ENCODE results near the gene KHDC4. TPM values are rescaled to one million over a fixed set of nuclear protein-coding genes. Genes with fewer than 3 reads are reported as not detected.

KHDC4 gene
- total and polyA plus RNA-seq, 2 of the 13 experiments (the other 11 are each of a cell fraction or from before 2014, with no cell fraction given) = 33.5 to 92.0 TPM

GRCh38 chr1:155940482-155940992 lies 6.3 kb upstream of the KHDC4 start (continued):
- 0 out of 2 replicates have a peak, but pooled peaks have one; percentile 22 for TF ChIP-seq TRAFD1 (CRISPR knock-in tag; IDR thresholded peaks at IDR 0.05; ENCODE audit: borderline replicate concordance)
- TF ChIP-seq ZNF263 (CRISPR knock-in tag; IDR thresholded peaks at IDR 0.05) = peak; percentile 12; the same call in 1 of the 2 replicates
- TF ChIP-seq ZBTB3 (CRISPR knock-in tag; IDR thresholded peaks at IDR 0.05; ENCODE audit: borderline replicate concordance, low read depth) = no peak
- TF ChIP-seq MED1 (CRISPR knock-in tag; IDR thresholded peaks at IDR 0.05) = peak; percentile 90
- no peak for TF ChIP-seq CREB1 (IDR thresholded peaks at IDR 0.05)
- peak; percentile 35; the same call in 1 of the 2 replicates for TF ChIP-seq CREB1 (CRISPR knock-in tag; IDR thresholded peaks at IDR 0.05)
- TF ChIP-seq BCL6 (CRISPR knock-in tag; IDR thresholded peaks at IDR 0.05) = peak; percentile 29; the same call in 1 of the 2 replicates
- TF ChIP-seq ZNF510 (CRISPR knock-in tag; IDR thresholded peaks at IDR 0.05; ENCODE audit: low read depth) = no peak
- no peak for TF ChIP-seq ZMAT5 (CRISPR knock-in tag; IDR thresholded peaks at IDR 0.05; ENCODE audit: borderline replicate concordance, low read depth)
- TF ChIP-seq GATA4 (IDR thresholded peaks at IDR 0.05; ENCODE audit: borderline replicate concordance, low read depth) = no peak
- peak; percentile 96 for TF ChIP-seq ETV5 (CRISPR knock-in tag; IDR thresholded peaks at IDR 0.05; ENCODE audit: borderline replicate concordance)
- peak; percentile 30; the same call in 1 of the 2 replicates for TF ChIP-seq KDM2A (CRISPR knock-in tag; IDR thresholded peaks at IDR 0.05; ENCODE audit: borderline replicate concordance, low read depth)
- no peak for TF ChIP-seq ZNF891 (CRISPR knock-in tag; IDR thresholded peaks at IDR 0.05)
- TF ChIP-seq PHF20 (CRISPR knock-in tag; IDR thresholded peaks at IDR 0.05) = peak; percentile 79
- TF ChIP-seq ARID5B (CRISPR knock-in tag; IDR thresholded peaks at IDR 0.05) = peak; percentile 78
- TF ChIP-seq ZNF792 (CRISPR knock-in tag; IDR thresholded peaks at IDR 0.05) = 0 out of 2 replicates have a peak, but pooled peaks have one; percentile 16
- no peak; the same call in 1 of the 2 replicates for TF ChIP-seq MEF2D (CRISPR knock-in tag; IDR thresholded peaks at IDR 0.05)
- TF ChIP-seq GABPB1 (CRISPR knock-in tag; IDR thresholded peaks at IDR 0.05) = peak; percentile 74
- TF ChIP-seq PHF21A (CRISPR knock-in tag; IDR thresholded peaks at IDR 0.05) = peak; percentile 78
- TF ChIP-seq ZBTB1 (CRISPR knock-in tag; IDR thresholded peaks at IDR 0.05; ENCODE audit: borderline replicate concordance) = no peak
- TF ChIP-seq NFRKB (IDR thresholded peaks at IDR 0.05) = no peak
- TF ChIP-seq HDAC2 (CRISPR knock-in tag; IDR thresholded peaks at IDR 0.05) = peak; percentile 53
- TF ChIP-seq ZNF788 (CRISPR knock-in tag; IDR thresholded peaks at IDR 0.05; ENCODE audit: borderline replicate concordance) = no peak
- TF ChIP-seq ZBTB49 (CRISPR knock-in tag; IDR thresholded peaks at IDR 0.05; ENCODE audit: borderline replicate concordance) = no peak
